MG63 (cell line): ENCODE measurements around the gene LDAH. TPM values are rescaled to one million over a fixed set of nuclear protein-coding genes. Genes with fewer than 3 reads are reported as not detected.

ENCODE experiments used
- DNase-seq: peaks from one replicate; pipeline ENCODE4 v3.0.0-alpha.2; 2020
- H3K27me3 ChIP-seq: fragments of 250-450 bp; sonication (Bioruptor Pico); 2 replicates; pipeline ENCODE4 v1.5.1; 2020; ENCODE audit warnings: mild to moderate bottlenecking, moderate library complexity
- H3K36me3 ChIP-seq: fragments of 250-450 bp; sonication (Bioruptor Pico); 2 replicates; pipeline ENCODE4 v1.5.1; 2020; ENCODE audit warnings: mild to moderate bottlenecking, moderate library complexity
- H3K4me3 ChIP-seq: fragments of 250-450 bp; sonication (Bioruptor Pico); 2 replicates; pipeline ENCODE4 v1.5.1; 2020; ENCODE audit warnings: mild to moderate bottlenecking, moderate library complexity
- H3K9me3 ChIP-seq: fragments of 250-450 bp; sonication (Bioruptor Pico); 2 replicates; pipeline ENCODE4 v1.5.1; 2020; ENCODE audit warnings: mild to moderate bottlenecking, moderate library complexity
- total RNA-seq: library from RNA; depleted of rRNA; stranded (reverse); fragments of >200 nt; shearing (Covaris generic); gene quantifications from 2 replicates; pipeline ENCODE4 v1.2.3, GENCODE V29; 2014; ENCODE audit warnings: low replicate concordance; rRNA removed

The LDAH gene
- total RNA-seq, result 9.0 and 13.6 TPM in 2 replicates

DNA sequence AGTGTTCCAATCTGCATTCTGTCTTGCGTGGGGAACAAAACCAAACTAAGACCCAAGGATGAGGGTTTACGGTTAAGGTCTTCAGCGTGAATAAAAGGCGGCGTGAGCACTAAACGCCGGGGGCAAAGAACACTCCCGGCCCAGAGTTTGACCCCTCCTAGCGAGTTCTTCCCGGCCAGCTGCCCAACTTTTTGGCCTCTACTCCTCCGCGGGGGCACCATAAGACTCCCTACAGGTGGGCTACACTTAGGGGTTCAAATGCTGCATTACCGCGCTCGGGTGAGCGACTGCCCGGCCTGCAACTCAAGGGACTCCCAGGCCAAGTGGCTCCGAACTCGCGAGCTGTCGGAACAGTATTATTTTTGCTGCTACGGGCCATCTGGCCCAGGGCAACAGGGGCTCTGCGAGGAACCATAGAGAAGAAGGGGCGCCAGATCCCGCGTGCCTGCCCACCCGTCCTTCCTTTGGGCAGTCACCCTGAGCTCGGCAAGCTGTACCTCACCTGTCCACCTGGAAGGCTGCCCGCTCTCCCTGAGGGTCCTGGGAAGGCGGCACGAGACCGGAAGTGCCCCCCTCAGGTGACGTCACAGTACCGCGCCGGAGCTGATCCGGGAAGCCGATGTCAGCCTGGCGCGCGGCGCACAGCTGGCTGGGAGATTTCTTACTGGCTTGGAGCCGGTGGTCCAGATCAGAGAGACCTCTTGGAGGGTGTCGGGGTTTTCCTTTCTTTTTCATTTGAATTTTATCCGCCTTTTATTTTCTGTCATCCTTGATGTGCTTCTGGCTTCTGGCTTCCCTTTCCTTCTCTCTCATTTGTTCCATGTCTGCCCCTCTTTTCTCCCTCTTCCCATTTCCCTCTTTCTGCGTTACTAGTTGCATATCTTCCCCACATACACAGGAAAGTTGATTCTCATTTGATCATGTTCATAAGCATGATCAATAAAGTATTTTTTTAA is at the start of gene LDAH:
Gene LDAH (minus strand): TSS at position 567 of the 956 bp plus-strand sequence. CDS start 21,638 bp downstream, outside the sequence.
- DNase-seq, result peak; percentile 90
- Histone ChIP-seq H3K27me3 (no peaks in the 10 kb centered on the region), H3K9me3 (no peaks in the 10 kb centered on the region), H3K4me3 (peak within 1 kb of the TSS; percentile 92), H3K36me3 (no peaks in the 10 kb centered on the region; the same call in 1 of the 2 replicates)

DNA sequence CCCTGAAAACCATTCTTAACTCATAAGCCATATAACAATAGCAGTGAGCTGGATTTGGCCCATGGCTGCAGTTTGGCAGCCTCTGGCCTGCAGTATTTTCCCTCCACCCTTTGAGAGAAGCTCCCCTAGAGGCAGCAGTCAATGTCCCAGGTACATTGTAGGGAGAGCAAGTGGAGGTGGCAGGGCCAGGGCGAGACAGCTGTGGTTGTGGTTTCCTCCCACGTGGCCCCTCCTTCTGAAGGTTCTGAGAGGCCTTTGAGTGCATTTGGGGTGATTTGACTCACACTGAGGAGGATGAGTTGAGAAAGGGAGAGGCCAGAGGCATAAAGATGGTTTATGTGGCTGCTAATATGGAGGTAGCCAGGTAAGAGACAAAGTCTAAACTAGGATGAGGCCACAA is 45.5 kb upstream of the LDAH start:
- Histone ChIP-seq H3K27me3 (peaks cover 3% of the 10 kb centered on the region), H3K9me3 (no peaks in the 10 kb centered on the region), H3K36me3 (no peaks in the 10 kb centered on the region), H3K4me3 (no peak overlapping the region)
- no peak for DNase-seq

DNA sequence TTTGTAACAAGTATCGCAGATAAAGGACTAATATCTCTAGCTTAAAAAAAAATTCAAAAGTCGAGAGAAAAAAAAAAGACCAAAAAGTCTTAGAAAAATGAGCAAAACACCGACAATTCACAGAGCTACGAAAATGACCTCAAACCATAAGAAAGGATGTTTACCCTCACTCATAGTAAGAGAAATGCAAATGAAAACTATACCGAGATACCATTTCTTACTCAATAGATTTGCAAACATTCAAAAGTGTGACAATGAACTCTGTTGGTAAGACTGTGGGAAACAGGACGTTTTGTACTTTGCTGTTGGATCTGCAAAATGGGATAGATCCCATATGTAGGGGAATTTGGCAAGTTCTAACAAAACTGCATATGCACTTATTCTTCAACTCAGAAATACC is 39.9 kb upstream of the LDAH start:
- Histone ChIP-seq H3K27me3 (peaks cover 8% of the 10 kb centered on the region; the same call in 1 of the 2 replicates), H3K4me3 (no peak overlapping the region), H3K36me3 (no peaks in the 10 kb centered on the region), H3K9me3 (no peaks in the 10 kb centered on the region)
- no peak for DNase-seq

DNA sequence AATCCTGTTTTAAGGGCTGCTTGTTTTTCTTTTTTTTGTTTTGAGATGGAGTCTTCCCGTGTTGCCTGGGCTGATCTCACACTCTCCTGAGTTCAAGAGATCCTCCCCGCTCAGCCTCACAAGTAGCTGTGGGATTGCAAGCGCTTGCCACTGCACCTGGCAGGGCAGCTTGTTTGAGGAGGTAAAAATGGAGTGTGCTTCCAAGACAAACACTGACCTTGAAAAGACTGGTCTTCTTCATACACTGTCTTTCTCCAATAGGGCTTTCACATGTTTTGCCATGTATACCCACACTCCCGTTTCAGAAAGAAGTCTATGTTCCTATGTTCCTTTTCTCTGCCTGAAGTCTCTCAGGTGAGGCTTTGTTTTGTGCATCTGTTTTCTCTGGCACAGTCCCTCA is 32.6 kb upstream of the LDAH start:
- DNase-seq, result no peak
- no peak overlapping the region for H3K4me3 ChIP-seq
- no peaks in the 10 kb centered on the region for H3K9me3 ChIP-seq
- H3K36me3 ChIP-seq, result no peaks in the 10 kb centered on the region
- H3K27me3 ChIP-seq, result peaks cover 9% of the 10 kb centered on the region; the same call in 1 of the 2 replicates

DNA sequence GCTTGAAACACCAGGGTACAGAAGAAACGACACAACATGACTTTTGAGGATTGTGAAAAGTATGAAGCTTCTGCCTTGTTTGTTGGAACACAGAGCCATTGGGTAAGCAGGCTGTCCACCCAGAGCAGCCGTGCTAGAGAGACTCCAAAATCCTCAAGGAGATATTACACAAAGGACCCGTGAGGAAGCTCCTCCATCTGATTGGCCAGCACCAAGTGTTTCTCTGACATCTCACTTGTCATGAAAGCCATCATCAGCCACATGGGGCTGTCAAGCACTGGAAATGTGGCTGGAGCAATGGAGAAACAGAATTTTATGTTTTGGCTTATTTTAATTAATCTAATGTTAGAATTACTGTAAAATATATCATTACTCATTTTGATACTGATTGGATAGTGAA is 29.8 kb upstream of the LDAH start:
- no peaks in the 10 kb centered on the region for H3K36me3 ChIP-seq
- no peak overlapping the region for H3K4me3 ChIP-seq
- no peaks in the 10 kb centered on the region for H3K9me3 ChIP-seq
- H3K27me3 ChIP-seq, result peaks cover 6% of the 10 kb centered on the region; the same call in 1 of the 2 replicates
- no peak for DNase-seq

DNA sequence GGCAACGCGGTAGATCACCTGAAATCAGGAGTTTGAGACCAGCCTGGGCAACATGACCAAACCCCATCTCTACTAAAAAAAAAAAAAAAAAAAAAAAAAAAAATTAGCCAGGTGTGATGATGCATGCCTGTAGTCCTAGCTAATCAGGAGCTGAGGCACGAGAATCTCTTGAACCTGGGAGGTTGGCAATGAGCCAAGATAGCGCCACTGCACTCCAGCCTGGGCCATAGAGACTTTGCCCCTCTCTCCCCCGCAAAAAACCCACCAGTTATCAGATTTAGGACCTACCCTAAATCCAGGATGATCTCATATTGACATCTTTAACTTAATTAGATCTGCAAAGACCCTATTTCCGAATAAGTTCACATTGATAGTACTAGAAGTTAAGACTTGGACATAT is 29.2 kb upstream of the LDAH start:
- Histone ChIP-seq H3K4me3 (no peak overlapping the region), H3K9me3 (no peaks in the 10 kb centered on the region), H3K36me3 (no peaks in the 10 kb centered on the region), H3K27me3 (peaks cover 6% of the 10 kb centered on the region; the same call in 1 of the 2 replicates)
- no peak for DNase-seq

DNA sequence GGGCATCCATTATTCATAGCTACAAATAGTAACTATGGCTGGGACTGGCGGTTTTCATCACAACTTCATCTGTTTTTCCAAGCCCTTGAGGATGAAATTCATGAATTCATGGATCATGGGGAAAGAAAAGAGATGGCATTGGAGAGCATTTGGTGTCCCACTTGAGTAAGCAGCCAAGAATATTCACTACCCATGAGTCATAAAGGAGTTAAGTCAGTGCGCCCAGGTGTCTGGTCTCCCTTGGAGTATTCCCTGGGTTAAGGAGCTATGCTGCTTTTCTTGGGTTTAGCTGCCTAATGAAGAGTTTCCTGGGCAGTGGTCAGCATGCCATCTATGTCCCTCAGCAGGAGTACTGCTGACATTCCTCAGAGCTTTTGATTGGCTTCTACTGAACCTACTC is 21.3 kb upstream of the LDAH start:
- H3K27me3 ChIP-seq, result peaks cover 3% of the 10 kb centered on the region; the same call in 1 of the 2 replicates

DNA sequence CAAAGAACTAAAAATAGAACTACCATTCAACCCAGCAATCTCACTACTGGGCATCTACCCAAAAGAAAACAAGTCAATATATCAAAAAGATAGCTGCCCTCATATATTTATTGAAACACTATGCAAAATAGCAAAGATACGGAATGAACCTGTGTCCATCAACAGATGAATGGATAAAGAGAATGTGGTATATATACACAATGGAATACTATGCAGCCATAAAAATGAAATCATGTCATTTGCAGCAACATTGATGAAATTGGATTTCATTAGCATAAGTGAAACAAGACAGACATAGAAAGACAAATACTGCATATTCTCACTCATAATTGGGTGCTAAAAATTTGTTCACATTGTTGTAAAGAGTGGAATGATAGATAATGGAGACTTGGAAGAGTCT is 16.2 kb upstream of the LDAH start:
- peaks cover 5% of the 10 kb centered on the region; the same call in 1 of the 2 replicates for H3K27me3 ChIP-seq
- no peaks in the 10 kb centered on the region for H3K36me3 ChIP-seq
- H3K4me3 ChIP-seq, result no peak overlapping the region
- DNase-seq, result no peak
- H3K9me3 ChIP-seq, result no peaks in the 10 kb centered on the region

More for the DNA sequence above, 21.3 kb upstream of the LDAH start:
- no peak for DNase-seq
- H3K4me3 ChIP-seq, result no peak overlapping the region
- H3K9me3 ChIP-seq, result no peaks in the 10 kb centered on the region
- H3K36me3 ChIP-seq, result no peaks in the 10 kb centered on the region

DNA sequence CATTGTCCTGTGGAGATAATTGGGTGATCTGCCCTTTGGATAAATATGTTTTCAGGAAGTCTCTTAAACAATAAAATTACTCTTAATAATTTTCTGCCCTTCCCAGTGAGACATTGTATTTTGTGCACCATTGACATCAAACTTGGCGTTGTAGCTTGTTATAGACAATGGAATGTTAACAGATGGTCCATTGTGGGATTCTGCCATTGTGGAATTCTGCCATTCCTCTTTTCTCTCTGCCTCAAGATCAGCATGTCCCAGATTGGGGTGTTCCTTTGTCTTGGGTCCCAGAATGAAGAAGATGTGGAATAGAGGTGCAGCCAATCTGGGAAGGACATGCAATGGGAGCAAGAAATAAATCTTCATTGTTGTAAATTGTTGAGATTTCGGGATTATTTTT is 15.1 kb upstream of the LDAH start:
- Histone ChIP-seq H3K27me3 (peaks cover 5% of the 10 kb centered on the region; the same call in 1 of the 2 replicates), H3K4me3 (no peak overlapping the region), H3K36me3 (no peaks in the 10 kb centered on the region), H3K9me3 (no peaks in the 10 kb centered on the region)
- no peak for DNase-seq

DNA sequence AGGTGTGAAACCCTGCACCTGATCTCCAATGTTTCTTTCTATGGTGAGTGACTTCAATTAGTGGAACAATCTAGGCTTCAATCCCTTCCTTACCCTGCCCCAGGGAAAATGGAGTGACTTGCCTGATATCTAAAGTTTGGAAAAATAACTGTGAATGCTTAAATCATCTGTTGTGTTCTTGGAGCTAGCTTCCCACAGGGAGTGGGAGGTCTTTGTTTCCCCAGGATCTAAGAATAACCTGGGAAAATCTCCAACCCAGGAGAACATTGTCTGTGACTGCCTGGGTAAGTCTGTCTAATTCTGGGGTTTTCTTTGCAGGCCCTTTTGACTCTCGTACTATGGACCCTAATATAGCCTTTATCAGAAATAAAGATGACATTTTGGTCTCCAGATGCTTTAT is 13.6 kb upstream of the LDAH start:
- Histone ChIP-seq H3K9me3 (no peaks in the 10 kb centered on the region), H3K27me3 (peaks cover 5% of the 10 kb centered on the region; the same call in 1 of the 2 replicates), H3K4me3 (no peak overlapping the region), H3K36me3 (no peaks in the 10 kb centered on the region)
- no peak for DNase-seq

DNA sequence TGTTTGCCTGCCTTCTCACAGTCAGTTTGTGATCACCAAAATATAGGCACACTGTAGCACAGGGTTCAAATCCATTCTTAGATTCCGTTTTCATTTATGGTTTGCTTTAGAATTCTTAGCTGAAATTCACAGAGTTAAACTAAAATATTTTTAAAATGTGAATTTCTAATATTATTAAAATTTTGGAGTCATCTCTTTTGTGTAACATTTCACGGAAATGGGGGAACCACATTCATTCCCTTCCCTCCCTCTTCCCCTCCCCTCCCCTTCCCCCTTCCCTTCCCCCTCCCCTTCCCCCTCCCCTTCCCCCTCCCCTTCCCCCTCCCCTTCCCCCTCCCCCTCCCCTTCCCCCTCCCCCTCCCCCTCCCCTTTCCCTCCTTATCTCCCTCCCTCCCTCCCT is 11.4 kb upstream of the LDAH start:
- H3K36me3 ChIP-seq, result no peaks in the 10 kb centered on the region
- H3K4me3 ChIP-seq, result no peak overlapping the region
- H3K27me3 ChIP-seq, result peaks cover 4% of the 10 kb centered on the region; the same call in 1 of the 2 replicates
- DNase-seq, result no peak
- H3K9me3 ChIP-seq, result no peaks in the 10 kb centered on the region

DNA sequence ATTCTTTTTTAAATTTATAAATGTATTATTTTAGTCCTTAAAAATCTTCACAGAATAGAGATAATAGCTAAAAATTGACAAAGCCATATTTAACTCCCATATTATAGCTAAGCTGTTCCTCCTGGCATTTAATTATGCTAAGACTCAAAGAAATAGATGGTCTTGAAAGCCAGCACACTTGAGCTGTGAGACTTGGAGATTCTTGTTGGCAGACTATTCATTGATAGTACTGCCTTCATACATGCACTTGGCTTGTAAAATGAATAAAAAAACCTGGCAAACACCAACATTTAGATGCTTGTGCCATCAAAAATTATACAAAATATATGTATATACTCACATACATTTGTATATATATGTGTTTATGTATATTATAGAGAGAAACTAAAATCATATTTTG is 9.7 kb upstream of the LDAH start:
- Histone ChIP-seq H3K9me3 (no peaks in the 10 kb centered on the region), H3K27me3 (peaks cover 2% of the 10 kb centered on the region; the same call in 1 of the 2 replicates), H3K36me3 (no peaks in the 10 kb centered on the region), H3K4me3 (no peak overlapping the region)
- no peak for DNase-seq

DNA sequence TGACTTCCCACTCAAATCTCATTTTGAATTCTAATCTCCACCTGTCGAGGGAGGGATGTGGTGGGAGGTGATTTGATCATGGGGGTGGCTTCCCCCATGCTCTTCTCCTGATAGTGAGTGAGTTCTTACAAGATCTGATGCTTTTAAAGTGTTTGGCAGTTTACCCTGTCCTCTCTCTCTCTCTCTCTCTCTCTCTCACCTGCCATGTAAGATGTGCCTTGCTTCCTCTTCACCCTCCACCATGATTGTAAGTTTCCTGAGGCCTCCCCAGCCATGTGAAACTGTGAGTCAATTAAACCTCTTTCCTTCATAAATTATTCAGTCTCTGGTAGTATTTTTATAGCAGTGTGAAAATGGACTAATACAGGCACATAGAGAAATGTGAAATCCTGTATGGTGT is 7.0 kb upstream of the LDAH start:
- DNase-seq, result no peak
- no peak overlapping the region for H3K4me3 ChIP-seq
- peaks cover 2% of the 10 kb centered on the region; the same call in 1 of the 2 replicates for H3K27me3 ChIP-seq
- H3K9me3 ChIP-seq, result no peaks in the 10 kb centered on the region
- no peaks in the 10 kb centered on the region for H3K36me3 ChIP-seq

DNA sequence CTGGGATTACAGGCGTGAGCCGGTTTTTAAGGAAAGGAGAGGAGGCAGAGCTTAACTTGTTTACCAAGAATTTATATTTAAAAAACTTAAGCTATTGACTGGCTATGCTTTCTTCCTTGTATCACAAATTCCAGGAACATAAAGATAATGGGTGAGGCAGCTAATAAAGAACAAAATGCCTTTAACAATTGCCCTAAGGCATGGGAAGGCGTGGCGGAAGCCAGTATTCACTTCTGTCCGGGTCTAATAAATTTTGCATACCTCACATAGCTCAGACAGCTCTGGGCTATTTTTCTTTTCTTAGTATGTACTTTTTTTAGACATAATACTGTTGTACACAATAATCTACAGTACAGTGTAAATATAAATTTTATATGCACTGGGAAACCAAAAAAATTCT is 1.0 kb upstream of the LDAH start:
- DNase-seq, result no peak
- Histone ChIP-seq H3K27me3 (no peaks in the 10 kb centered on the region), H3K4me3 (no peak overlapping the region), H3K9me3 (no peaks in the 10 kb centered on the region), H3K36me3 (no peaks in the 10 kb centered on the region; the same call in 1 of the 2 replicates)

DNA sequence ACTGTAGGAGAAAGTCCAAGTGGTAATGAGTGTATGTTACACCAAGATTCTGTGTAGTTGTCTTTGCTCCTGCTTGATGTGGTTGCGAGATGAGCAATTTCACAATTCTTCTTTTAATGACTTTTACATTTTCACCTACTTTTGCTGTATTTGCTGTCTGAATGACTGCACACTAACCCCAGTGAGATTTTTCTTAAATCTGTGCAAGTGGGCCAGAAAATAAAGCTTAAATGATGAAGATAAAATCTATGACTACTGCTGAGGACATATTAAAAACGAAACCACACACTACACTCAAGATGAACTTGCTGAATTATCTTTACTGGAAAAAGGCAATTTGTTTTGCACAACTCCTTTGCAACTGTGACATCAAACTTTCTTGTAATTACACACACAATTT is 4.1 kb downstream of the LDAH start:
- no peaks in the 10 kb centered on the region for H3K27me3 ChIP-seq
- no peaks in the 10 kb centered on the region for H3K9me3 ChIP-seq
- DNase-seq, result no peak
- no peak overlapping the region for H3K4me3 ChIP-seq
- H3K36me3 ChIP-seq, result no peaks in the 10 kb centered on the region; the same call in 1 of the 2 replicates

DNA sequence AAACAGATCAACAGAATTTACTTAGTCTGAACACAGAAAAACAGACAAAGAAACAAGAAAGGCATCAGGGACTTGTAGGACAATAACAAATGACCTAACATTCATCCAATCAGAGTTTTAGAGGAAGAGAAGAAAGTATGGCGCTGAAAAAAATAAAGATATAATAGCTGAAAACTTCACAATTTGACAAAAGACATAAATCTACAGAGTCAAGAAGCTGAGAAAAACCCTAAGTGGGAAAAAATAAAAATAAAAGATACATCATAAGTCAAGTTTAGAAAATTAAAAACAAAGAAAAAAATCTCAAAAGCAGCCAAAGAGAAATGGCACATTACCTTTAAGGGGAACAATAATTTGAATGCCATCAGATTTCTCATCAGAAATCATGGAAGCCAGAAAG is 7.7 kb downstream of the LDAH start:
- DNase-seq, result no peak
- Histone ChIP-seq H3K9me3 (no peaks in the 10 kb centered on the region), H3K4me3 (no peak overlapping the region), H3K27me3 (no peaks in the 10 kb centered on the region), H3K36me3 (0 out of 2 replicates have a peak, but pooled peaks cover 3% of the 10 kb centered on the region)

DNA sequence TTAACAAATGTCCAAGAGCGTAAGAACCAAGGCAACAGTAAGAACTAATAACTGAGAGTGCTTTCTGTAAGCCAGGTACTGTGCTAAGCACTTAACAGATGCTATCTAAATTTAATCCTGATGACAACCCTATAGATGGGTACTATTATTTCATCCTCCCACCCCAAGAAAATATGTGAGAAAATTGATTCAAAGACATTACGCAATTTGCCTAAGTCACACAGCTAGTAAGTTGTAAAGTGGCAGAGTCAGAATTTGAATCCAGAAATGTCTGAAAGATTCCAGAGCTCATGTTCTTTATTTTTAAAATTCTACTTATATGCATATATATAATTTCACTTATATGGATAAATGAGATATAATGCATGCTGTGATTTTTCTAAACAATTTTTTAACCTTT is 10.1 kb downstream of the LDAH start:
- H3K36me3 ChIP-seq, result 0 out of 2 replicates have a peak, but pooled peaks cover 3% of the 10 kb centered on the region
- no peak for DNase-seq
- no peaks in the 10 kb centered on the region for H3K9me3 ChIP-seq
- H3K4me3 ChIP-seq, result no peak overlapping the region
- no peaks in the 10 kb centered on the region for H3K27me3 ChIP-seq
